ENCODE results near the gene OXSR1.

OXSR1 gene

DNA sequence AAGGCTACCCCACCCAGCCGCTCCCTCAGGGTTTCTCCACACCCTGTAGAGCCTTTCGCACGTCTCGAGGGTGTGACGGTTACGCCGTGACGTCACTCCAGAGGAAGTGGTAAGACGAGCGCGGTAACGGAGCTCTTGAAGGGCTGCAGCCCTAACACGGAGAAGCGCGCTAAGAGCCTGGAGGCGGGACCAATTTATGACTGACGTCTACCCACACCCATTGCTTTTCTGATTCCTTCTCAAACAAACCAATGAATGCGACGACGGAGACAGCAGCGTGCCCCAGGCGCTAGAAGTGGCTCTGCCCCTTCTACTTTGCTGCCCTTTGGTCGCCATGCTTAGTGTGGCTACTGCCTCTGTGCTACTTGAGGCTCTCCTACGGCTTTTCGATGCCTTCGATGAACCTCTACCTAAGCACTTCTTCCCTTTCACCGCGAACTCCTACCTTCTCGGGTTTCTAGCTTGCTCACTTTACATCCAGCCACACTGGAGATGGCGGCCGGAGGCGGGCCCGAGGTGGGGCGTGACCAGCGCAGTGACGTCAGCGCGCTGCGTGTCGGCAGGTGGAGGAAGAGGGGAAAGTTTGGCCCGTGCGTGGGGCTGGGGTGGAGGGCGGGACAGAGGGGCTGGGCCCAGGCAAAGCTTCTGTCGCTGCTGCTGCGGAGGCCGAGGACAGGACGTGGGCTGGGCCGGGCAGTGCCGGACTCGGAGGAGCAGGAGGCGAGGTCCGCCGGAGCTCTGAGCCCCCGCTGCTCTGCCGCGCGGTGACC, at the start of gene OXSR1:
TSS of gene OXSR1 (plus strand) at position 586 of the 770 bp plus-strand sequence. CDS start 340 bp downstream, outside the sequence.
- peak; percentile 99 for DNase-seq (ENCODE audit: low read depth)
- peak within 1 kb of the TSS; percentile 92 for H3K4me3 ChIP-seq (ENCODE audit: low read depth, low read length)

DNA sequence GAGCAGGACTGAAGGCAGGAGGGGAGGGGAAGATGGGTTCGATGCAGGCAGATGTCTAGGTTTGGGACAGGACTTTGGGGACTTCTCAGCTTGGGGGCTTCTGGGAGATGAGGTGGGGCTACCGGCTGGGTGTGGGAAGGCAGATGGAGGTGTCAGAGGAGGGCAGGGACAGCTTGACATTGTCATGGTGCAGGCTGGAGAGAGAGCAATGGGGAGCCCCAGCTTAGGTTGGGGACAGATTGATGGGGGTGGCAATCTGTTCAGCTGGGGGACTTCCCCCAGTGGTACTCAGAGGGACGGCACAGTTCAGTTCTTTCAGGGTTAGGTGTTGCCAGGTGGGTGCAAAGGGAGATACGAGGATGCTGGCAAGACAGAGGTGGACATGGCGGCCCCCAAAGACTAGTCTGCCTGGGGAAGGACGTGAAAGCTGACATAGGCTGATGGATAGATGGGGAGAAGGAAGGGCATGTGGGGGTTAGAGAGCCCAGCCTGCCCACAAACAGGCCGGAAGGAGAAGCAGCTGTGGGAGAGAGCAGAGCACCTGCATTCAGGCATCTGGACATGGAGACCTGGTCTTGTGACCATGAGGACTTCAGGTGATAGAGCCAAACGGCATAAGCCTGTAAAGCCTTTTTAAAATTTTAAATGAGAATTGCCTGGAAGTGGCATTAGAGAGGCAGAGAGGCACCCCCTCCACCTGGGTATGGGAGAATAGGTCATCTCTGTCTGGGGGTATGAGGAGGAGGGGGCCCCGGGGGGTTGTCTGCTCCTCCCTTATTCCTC, 49.5 kb upstream of the OXSR1 start:
- no peak overlapping the region for H3K4me3 ChIP-seq (ENCODE audit: low read depth, low read length)
- DNase-seq (ENCODE audit: low read depth), result no peak

DNA sequence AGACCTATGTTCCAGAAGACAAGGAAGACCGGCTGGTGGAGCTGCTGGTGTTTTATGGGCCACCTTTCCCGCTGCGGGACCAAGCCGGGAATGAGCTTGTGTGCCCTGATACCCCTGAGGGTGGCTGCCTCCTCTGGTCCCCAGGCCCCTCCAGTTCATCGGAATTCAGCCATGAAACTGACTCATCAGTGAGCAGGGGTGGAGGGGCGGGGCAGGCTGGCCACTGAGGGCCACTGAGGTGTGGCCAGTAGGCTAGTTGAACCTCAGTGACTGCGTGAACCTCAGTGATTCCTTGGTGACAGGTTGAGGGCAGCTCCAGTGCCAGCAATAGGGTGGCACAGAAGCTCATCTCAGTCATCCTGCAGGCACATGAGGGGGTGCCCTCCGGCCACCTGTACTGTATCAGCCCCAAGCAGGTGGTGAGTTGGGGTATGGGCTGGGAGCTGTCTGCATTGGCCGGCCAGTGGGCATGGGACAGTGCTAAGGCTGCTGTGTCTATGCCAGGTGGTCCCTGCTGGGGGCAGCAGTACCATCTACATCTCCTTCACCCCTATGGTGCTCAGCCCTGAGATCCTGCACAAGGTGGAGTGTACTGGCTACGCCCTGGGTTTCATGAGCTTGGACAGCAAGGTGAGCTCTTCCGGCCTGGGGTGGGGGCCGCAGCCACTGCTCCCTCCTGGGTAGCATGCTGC, 48.7 kb upstream of the OXSR1 start:
- no peak overlapping the region for H3K4me3 ChIP-seq (ENCODE audit: low read depth, low read length)
- no peak for DNase-seq (ENCODE audit: low read depth)

DNA sequence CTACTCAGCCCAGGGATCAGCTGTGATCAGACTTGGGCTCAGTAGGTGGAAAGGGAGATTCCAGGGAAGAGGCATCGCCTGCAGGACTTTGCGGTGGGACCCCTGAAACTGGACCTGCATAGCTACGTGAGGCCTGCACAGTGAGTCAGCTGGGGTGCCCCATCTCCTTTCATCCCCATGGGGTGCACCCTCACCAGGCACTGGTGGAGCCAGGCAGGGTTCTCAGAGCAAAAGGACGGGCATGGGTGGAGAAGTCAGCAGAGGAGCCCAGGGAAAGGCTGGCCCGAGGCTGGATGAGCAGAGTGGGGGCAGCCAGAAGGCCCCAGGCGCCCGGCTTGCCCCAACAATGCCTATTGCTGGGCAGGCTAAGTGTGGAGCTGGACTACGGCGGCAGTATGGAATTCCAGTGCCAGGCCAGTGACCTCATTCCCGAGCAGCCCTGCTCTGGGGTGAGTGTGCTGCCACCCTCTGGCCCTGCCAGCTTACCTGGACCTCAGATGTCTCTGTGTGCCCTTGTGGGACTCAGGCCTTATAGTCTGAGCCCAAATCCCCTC, 48.1 kb upstream of the OXSR1 start:
- H3K4me3 ChIP-seq (ENCODE audit: low read depth, low read length), result no peak overlapping the region
- DNase-seq (ENCODE audit: low read depth), result no peak

- no peak for DNase-seq (ENCODE audit: low read depth)
- no peak overlapping the region for H3K4me3 ChIP-seq (ENCODE audit: low read depth, low read length)
Observed at GRCh38 chr3:38117748-38118420, 47.5 kb upstream of the OXSR1 start.

DNA sequence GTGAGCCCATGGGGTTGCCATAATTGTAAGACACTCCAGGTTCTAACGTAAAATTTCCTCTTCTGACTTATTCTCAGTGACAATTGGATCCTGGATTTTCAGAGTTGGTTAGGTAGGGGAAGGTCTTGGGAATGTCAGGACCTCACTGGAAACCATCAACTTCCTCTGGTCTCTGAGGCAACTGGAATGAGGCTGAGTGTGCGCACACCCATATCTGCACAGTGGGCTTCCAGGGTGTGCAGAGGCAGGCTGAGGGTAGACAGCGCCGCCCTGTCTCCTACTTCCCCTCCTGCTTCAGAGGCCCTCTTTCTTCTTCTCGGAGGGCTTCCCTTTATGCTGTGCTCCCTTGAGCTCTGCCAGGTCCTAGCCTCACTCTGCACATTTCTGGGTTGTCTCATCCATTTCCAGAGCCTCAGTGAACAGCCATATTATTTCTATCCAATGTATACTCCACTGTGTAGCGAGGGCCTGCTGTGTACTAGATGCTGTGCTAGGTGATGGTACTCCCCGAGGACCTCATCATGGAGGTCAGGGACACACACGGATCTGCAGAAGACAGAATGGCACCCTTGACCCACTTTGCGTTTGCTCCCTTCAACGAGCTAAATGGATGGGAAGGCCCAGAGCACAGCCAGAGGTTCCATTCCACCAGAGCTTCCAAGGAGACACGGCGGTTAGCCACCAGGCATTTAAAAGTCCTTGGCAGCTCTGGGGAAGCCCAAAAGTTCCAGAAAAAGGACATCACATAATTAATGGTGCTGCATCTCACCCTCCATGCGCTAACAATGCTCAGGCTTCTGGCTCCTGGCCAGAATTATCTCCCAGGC, 46.7 kb upstream of the OXSR1 start:
- DNase-seq (ENCODE audit: low read depth), result no peak
- no peak overlapping the region for H3K4me3 ChIP-seq (ENCODE audit: low read depth, low read length)

GRCh38 chr3:38119248-38119544, 46.1 kb upstream of the OXSR1 start:
- DNase-seq (ENCODE audit: low read depth), result no peak

GRCh38 chr3:38119821-38120692, 45.3 kb upstream of the OXSR1 start:
- DNase-seq (ENCODE audit: low read depth), result no peak
- H3K4me3 ChIP-seq (ENCODE audit: low read depth, low read length), result no peak overlapping the region

More at GRCh38 chr3:38119248-38119544, 46.1 kb upstream of the OXSR1 start:
- H3K4me3 ChIP-seq (ENCODE audit: low read depth, low read length), result no peak overlapping the region

DNA sequence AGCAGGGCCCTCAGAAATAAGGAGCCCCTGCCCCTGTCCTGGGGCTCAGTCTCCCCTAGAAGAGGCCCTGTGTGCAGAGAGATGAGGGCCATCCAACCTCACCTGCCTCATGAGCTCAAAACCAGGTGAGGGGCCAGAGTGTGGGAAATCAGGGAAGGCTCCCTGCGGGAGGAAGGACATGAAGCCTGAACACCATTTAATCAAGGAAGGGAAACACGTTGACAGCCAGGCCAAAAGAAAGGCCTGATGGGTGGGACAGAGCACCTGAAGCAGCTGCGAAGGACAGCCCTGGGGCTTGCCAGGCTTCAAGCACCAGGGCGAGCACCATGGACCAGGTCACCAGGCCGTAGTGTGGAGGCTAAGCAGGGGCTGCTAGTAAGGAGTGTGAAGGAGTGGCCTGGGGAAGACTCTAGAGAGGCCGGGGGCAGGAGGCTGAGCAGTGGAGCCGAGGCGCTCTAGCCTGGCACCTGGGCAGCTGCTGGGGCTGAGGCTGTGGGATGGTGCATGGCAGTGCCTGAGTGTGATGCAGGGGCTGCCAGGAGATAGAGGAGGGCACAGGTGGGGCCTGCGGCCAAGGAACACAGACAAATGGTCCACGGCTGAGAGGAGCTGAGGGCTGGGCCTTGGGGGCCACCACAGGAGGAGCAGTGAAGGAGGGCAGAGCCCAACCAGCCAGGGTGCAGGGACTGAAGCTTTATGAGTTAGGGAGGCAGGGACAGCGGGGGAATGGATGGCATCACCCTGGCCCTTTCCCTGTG, 44.5 kb upstream of the OXSR1 start:
- H3K4me3 ChIP-seq (ENCODE audit: low read depth, low read length), result no peak overlapping the region
- DNase-seq (ENCODE audit: low read depth), result no peak

GRCh38 chr3:38121451-38121831, 43.9 kb upstream of the OXSR1 start:
- no peak for DNase-seq (ENCODE audit: low read depth)
- H3K4me3 ChIP-seq (ENCODE audit: low read depth, low read length), result no peak overlapping the region

DNA sequence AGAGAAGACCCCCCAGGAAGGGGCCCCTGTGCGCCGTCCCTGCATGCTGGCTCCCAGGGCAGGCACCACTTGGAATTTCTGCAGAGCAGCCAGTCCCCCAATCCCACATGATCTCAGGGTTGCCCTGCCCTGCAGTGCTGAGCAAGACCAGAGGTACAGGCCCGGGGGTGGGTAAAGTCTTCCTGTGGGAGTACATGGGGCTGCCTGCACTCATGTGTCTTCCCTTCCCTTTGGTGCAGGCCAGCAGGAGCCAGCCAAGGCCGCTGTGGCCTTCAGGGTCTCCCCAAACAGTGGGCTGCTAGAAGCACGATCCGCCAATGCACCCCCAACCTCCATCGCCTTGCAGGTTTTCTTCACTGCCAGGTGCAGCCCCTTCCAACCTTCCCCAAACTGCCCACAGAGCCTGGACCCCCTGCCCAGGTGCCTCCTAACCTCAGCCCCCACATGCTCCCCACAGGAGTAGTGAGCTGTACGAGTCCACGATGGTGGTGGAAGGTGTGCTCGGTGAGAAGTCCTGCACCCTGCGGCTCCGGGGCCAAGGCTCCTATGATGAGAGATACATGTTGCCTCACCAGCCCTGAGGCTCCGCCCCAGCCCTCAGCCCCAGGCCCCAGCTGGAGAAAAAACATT, 43.4 kb upstream of the OXSR1 start:
- DNase-seq (ENCODE audit: low read depth), result no peak
- no peak overlapping the region for H3K4me3 ChIP-seq (ENCODE audit: low read depth, low read length)

DNA sequence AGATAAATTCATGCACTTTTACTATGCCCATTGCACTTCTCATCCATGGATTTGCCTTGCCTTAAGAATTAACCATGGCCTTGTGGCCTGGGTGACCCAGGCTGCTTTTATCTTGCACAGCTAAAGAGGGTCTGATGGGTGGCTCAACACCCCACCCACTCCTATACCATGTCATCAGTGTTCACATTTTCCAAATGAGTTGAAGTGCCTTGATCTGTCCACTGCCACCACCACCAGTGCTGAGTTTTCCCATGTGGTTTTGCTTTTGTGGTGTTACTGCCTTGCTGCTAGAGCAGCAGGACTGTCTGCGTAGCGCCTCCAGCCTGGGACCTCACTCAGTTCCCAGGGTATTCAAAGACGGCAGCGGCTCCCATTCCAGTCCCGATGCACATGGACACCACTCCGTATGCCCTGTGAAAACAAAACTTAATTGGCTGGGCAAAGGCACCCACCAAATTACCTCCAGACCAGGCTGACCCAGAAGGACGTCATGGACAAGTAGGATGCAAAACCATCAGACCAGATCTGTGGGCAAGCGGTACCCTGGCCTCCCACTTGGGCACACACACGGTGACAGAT, 42.5 kb upstream of the OXSR1 start:
- H3K4me3 ChIP-seq (ENCODE audit: low read depth, low read length), result no peak overlapping the region
- no peak for DNase-seq (ENCODE audit: low read depth)

GRCh38 chr3:38124324-38125122, 40.8 kb upstream of the OXSR1 start:
- DNase-seq (ENCODE audit: low read depth), result no peak
- no peak overlapping the region for H3K4me3 ChIP-seq (ENCODE audit: low read depth, low read length)

- no peak for DNase-seq (ENCODE audit: low read depth)
- no peak overlapping the region for H3K4me3 ChIP-seq (ENCODE audit: low read depth, low read length)
Observed at GRCh38 chr3:38125305-38126120, 39.8 kb upstream of the OXSR1 start.
